Psoas muscle (tissue), 8 donors: ENCODE measurements around the gene ENTR1. TPM values are rescaled to one million over a fixed set of nuclear protein-coding genes. Genes with fewer than 3 reads are reported as not detected.
A peak's percentile ranks its signal among the peaks of the same experiment; 100 is the strongest.

Experiments
- ATAC-seq, 4 donors: fragments of 200-7000 bp; cut with Tn5 transposase; one replicate each; pipeline ENCODE4 v1.9.1; 2020; ENCODE audit warnings: moderate library complexity in 3 of 4, mild to moderate bottlenecking in 2 of 4
- DNase-seq, 2 donors: peaks; one replicate each; pipeline ENCODE4 v3.0.0-alpha.2; 2020
- H3K27ac ChIP-seq: fragments of 200-600 bp; one replicate; pipeline ENCODE4 v1.8.0; 2022
- H3K27me3 ChIP-seq, 3 donors: fragments of 200-600 bp in 1 of 3; one replicate each; pipeline versions ENCODE4 v1.6.1 to v1.8.0; 2013 to 2022; ENCODE audit warnings: low read length in 2 of 3, mild to moderate bottlenecking in 2 of 3, moderate library complexity in 1 of 3; ENCODE audit not compliant: insufficient read depth in 3 of 3
- H3K36me3 ChIP-seq, 2 donors: fragments of 200-600 bp in 1 of 2; one replicate each; pipeline versions ENCODE4 v1.6.1 to v1.8.0; 2013 to 2022; ENCODE audit warnings: low read depth in 1 of 2, mild to moderate bottlenecking in 1 of 2, moderate library complexity in 1 of 2; ENCODE audit not compliant: insufficient read depth in 1 of 2
- H3K4me1 ChIP-seq: fragments of 200-600 bp; one replicate; pipeline ENCODE4 v1.8.0; 2022
- H3K4me3 ChIP-seq: fragments of 200-600 bp; one replicate; pipeline ENCODE4 v1.8.0; 2022; ENCODE audit warnings: mild to moderate bottlenecking
- H3K9me3 ChIP-seq: fragments of 200-600 bp; one replicate; pipeline ENCODE4 v1.8.0; 2022
- WGBS, 3 donors: extraction: QIAGEN DNeasy Blood & Tissue Kit; methylation state at CpG; one replicate each; pipeline versions ENCODE4 v1.1.6 to v1.1.7; 2013; 5-methylcytosine and 5-hydroxymethylcytosine counted together
- intact Hi-C, 2 donors: fragments of 100-400 bp; cut with DNase I; formaldehyde crosslinking; loops; one replicate each; pipeline versions ENCODE4 v1.11.0 to v1.14.2; 2022
- polyA plus RNA-seq, 3 donors: library from polyadenylated mRNA; stranded (reverse); fragments of 200-250 nt; gene quantifications; one replicate each; pipeline ENCODE4 v1.2.3, GENCODE V29; 2013
- total RNA-seq, 4 donors: library from RNA; stranded (reverse); fragmentation: NEBNext Ultra II Directional in 2 of 4; extraction: Animal tissue kit (Norgen Biotek cat#: 25700) in 2 of 4; gene quantifications; one replicate each; pipeline versions ENCODE4 v1.2.1 to v1.2.4, GENCODE V29; 2021 to 2023
- TF ChIP-seq, protein P1 (sequence below): fragments of 200-600 bp; IDR thresholded peaks from one replicate; pipeline ENCODE4 v1.8.0; 2022; ENCODE audit warnings: antibody characterized with exemption
- donor health status: healthy with polysubstance abuse.
- donor health status: DM: no; HTN: no; CAD: no; lungs with moderate emphysema.
- donor health status: Bipolar disorder and iron deficiency.
- donor health status: healthy.
- donor health status: DM: yes; HTN: yes; CAD: no.
- donor health status: DM: no; HTN: no; CAD: no.
- donor health status: DM: no; HTN: no; CAD: no.
- donor health status: DM: yes; HTN: yes; CAD: no.

ENTR1 gene
- total and polyA plus RNA-seq, 7 donors = 16.0 to 53.0 (median 34.2) TPM

DNA sequence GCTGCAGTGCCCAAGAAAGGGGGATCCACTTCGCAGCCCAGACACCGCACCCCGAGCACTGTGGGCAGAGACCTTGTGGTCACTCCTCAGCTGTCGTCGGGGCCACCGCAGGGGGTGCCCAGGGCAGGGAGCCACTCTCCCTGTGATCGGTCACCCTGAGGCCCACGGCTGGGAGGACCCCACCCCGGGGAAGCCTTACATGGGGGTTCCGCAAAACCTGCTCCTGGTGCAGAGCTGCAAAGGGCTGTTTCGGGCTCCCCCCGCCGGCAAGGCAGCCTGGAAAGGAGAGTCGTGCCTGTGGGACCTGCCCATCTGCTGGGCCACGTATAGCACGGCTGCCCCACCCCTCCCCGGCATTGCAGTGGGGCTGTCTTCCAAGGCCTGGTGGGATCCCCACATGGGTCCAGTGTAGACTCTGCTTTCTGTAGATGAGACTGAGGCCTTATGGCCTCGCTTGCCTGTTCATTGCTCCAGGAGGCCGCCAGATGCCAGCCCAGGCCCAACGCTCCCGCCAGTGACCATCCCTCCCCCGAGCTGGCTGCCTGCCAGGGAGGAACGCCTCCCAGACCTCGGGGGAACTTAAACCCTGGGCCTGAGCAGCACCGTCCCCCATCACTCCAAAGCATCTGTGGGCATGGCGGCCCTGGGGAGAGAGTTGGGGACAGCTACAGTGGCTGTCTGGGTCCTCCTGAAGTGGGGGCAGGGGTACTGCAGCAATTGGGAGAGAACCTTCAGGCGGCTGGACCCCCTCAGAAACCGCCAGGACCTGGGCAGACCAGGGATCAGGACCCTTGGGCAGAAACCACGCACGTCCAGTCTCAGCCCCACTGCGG, 45.3 kb downstream of the ENTR1 start:
- TF ChIP-seq, protein P1, sequence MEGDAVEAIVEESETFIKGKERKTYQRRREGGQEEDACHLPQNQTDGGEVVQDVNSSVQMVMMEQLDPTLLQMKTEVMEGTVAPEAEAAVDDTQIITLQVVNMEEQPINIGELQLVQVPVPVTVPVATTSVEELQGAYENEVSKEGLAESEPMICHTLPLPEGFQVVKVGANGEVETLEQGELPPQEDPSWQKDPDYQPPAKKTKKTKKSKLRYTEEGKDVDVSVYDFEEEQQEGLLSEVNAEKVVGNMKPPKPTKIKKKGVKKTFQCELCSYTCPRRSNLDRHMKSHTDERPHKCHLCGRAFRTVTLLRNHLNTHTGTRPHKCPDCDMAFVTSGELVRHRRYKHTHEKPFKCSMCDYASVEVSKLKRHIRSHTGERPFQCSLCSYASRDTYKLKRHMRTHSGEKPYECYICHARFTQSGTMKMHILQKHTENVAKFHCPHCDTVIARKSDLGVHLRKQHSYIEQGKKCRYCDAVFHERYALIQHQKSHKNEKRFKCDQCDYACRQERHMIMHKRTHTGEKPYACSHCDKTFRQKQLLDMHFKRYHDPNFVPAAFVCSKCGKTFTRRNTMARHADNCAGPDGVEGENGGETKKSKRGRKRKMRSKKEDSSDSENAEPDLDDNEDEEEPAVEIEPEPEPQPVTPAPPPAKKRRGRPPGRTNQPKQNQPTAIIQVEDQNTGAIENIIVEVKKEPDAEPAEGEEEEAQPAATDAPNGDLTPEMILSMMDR = no peak
- peaks cover 12% of the 10 kb centered on the region for H3K4me1 ChIP-seq
- H3K9me3 ChIP-seq = no peaks in the 10 kb centered on the region
- no peak overlapping the region for H3K4me3 ChIP-seq
- ATAC-seq (no peak), DNase-seq (no peak)
- no peak overlapping the region for H3K27ac ChIP-seq
- peaks cover 0 to 13% (median 0%) of the 10 kb centered on the region in 3 donors for H3K27me3 ChIP-seq
- no peaks in the 10 kb centered on the region for H3K36me3 ChIP-seq
- intact Hi-C loops = loop anchor here in 1 of 2 donors (2.0 kb wide), 1 partner anchor 42 kb away; no protein-coding TSS in a partner anchor
- 74 to 79% (median 78%) methylated on average over 25 to 31 of the region's 31 CpGs for WGBS, 3 donors

DNA sequence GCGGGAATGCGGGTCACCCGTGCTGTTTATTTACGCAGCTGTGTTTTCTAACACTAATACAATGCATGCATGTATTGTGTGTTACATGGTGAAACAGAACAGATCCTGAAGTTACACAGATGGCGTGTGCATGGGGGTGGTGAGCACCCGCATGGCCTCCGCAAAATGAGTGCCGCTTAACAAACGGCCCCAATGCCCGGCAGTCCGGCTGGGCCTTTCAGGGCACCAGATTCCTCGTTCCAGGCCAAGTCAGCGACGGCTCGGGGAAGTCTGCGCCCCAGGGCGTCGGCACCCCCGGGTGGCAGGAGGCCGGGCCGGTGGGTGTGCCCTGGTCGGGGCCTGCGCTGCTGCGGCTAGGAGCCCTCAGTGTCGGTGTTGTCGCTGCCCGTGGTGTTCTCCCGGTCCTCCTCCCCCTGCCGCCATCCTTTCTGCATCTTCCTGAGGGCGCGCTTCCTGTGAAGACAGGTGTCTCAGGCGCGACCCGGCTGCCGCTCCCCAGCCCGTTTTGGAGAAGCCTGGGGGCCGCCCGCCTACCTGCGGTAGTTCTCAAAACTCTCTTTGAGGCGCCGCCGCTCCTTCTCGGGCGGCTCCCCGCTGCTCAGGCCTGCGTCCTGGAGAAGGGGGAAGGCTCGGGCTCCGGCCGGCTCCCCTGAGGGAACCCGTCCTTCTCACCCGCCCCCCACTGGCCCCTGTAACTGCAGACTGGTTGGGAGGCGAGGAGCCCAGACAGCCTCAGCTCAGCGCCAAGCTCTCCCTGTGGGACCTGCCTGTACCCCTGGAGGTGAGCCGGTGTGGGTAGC, 46.3 kb downstream of the ENTR1 start:
- Histone ChIP-seq H3K4me1 (peaks cover 12% of the 10 kb centered on the region), H3K27me3 (peaks cover 0 to 12% (median 0%) of the 10 kb centered on the region in 3 donors), H3K9me3 (no peaks in the 10 kb centered on the region), H3K27ac (no peak overlapping the region), H3K36me3 (peaks cover 0 to 3% of the 10 kb centered on the region in 2 donors), H3K4me3 (peak overlapping the region; percentile 93)
- intact Hi-C loops = loop anchor here in 1 of 2 donors (2.0 kb wide), 1 partner anchor 43 kb away; no protein-coding TSS in a partner anchor
- TF ChIP-seq, protein P1 = no peak
- 41 to 46% (median 43%) methylated on average over 40 to 54 of the region's 54 CpGs for WGBS, 3 donors
- no peak for ATAC-seq
- DNase-seq = no peak

DNA sequence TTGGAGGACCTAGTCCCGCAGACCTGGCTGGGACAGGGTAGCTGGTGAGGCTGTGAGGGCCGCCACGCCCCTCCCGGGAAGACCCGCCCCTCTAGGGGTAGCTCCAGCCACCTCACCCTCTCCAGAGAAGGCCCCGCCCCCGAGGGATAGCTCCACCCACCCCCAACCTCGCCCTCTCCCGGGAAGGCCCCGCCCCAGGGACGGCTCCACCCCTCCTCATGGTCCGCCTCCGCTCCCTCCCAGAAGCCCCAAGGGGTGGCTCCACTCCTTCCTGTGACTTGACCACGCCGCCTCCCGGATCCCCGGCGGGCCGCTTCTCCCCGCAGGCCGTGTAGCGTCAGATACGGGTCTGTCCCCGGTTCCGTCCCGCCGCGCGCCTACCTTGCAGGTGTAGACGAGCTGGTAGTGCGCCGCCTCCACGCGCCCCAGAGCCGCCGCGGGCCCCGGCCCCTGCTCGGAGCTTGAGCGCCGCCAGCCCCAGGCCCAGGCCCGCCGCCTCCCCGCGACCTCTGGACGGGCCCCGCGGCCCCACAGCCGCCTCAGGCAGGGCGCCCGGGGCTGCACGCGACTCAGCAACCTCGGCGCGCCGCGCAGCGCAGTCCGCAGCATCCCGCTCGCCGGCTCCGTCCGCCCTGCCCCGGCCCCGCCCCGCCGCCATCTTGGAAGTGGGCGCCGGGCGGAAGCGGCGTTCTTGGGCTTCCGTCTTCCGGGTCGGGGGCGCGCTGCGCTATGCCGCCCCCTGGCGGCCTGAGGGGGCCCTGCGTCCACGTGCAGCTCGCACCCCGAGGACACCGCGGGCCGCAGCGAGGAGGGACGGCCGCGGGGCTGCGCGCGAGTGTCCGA, 47.1 kb downstream of the ENTR1 start, which contains the start of gene DNLZ:
DNLZ (minus strand) TSS at position 639 of the 843 bp plus-strand sequence; CDS start at position 609, 30 bp downstream.
- TF ChIP-seq, protein P1 = peak; percentile 98
- H3K4me1 ChIP-seq = peaks cover 12% of the 10 kb centered on the region
- H3K4me3 ChIP-seq = peak within 1 kb of the TSS; percentile 93
- ATAC-seq (peak; percentile 93 to 95 (median 94)), DNase-seq (peak; percentile 98 to 99)
- intact Hi-C loops = no loop called here
- H3K9me3 ChIP-seq = no peaks in the 10 kb centered on the region
- H3K36me3 ChIP-seq = peaks cover 0 to 6% of the 10 kb centered on the region in 2 donors
- 1% methylated on average over 53 to 97 of the region's 97 CpGs for WGBS, 3 donors
- peak within 1 kb of the TSS; percentile 98 for H3K27ac ChIP-seq
- H3K27me3 ChIP-seq = peaks cover 0 to 4% (median 0%) of the 10 kb centered on the region in 3 donors

DNA sequence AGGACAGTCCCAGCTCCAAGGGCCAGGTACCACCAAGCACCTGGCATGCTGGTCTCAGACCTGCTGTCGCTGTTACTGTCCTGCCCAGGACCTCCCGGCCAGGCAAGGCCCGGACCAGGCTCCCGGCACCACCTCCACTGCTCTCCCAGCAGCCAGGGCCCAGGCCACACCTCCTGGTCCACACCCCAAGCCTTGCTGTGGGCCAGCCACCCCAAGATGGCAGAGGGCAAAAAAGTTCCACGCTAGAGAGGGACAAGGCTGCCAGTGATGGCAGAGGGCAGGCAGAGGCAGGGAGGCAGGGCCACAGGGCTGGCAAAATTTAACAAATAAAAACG, 48.0 kb downstream of the ENTR1 start:
- Histone ChIP-seq H3K4me1 (peaks cover 12% of the 10 kb centered on the region), H3K27ac (peak overlapping the region; percentile 23), H3K27me3 (no peaks in the 10 kb centered on the region), H3K9me3 (no peaks in the 10 kb centered on the region), H3K36me3 (peaks cover 0 to 6% of the 10 kb centered on the region in 2 donors), H3K4me3 (no peak overlapping the region)
- 81 to 94% (median 89%) methylated on average over 6 of the region's 6 CpGs for WGBS, 3 donors
- TF ChIP-seq, protein P1 = no peak
- intact Hi-C loops = no loop called here
- DNase-seq (no peak), ATAC-seq (no peak)
